ENCODE results near the gene ATF3. TPM values are rescaled to one million over a fixed set of nuclear protein-coding genes. Genes with fewer than 3 reads are reported as not detected.
A peak's percentile ranks its signal among the peaks of the same experiment; 100 is the strongest.

The ATF3 gene
- total RNA-seq, 2 donors from 2014 or later = 6.0 to 14.8 TPM

DNA sequence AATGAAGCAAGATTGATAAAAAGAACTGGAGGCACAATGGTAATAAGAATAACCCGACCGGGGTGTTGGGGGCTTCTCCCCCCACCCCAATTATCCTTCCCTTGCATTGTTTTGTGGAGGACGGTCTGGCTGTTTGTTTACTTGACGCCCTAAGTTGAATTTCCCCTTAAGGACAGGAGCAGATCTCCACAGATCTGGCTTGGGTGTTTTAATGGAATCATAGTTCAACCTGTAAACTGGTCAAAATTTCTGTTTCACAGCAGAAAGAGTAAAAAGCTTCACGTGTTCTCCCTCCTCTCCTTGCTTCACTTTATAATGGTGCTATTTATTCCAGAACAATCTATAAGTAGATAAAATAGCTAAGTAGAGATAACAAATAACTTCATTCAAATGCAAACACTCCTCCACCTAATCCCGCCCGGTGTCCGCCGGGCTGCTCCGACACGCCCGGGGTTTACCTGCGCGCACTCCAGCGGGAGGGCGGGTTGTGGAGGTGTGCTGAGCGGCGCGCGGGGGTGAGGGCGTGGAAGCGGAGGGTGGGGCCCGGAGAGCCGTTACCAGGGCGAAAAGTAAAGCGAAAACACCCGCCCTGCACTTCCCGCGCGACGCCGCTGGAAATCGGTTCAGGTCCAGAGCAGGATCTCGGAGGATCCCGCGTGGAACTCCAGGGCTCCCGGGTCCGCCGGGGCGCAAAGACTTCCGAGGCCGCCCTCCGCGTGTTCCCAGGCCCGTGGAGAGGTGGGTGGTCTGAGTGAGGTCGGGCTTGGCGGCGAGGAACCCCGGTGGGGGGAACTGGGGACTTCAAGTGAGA is 2.0 kb upstream of the ATF3 start:
- peaks cover 4% of the 10 kb centered on the region for H3K4me1 ChIP-seq (replicated peaks)

GRCh38 chr1:212607206-212607912 is 1.2 kb upstream of the ATF3 start:
- WGBS = 2% methylated on average over 34 of the region's 34 CpGs
- Histone ChIP-seq H3K9me3 (no peaks in the 10 kb centered on the region), H3K4me3 (peak overlapping the region; percentile 49 to 72), H3K27ac (peak overlapping the region; percentile 89 to 99), H3K4me1 (replicated peaks) (peaks cover 4% of the 10 kb centered on the region), H3K36me3 (no peaks in the 10 kb centered on the region), H3K27me3 (replicated peaks; ENCODE audit: insufficient read depth) (no peaks in the 10 kb centered on the region)
- intact Hi-C loops (cut with DNase I) = loop anchor here (1.0 to 5.0 kb wide), 2 partner anchors 48 to 130 kb away; no protein-coding TSS in a partner anchor
- peak; percentile 23 for DNase-seq (ENCODE audit: low spot score)
- no peak for TF ChIP-seq POLR2A (IDR thresholded peaks at IDR 0.05)
- TF ChIP-seq POLR2AphosphoS5 (IDR thresholded peaks at IDR 0.05) = no peak
- TF ChIP-seq, protein P1, sequence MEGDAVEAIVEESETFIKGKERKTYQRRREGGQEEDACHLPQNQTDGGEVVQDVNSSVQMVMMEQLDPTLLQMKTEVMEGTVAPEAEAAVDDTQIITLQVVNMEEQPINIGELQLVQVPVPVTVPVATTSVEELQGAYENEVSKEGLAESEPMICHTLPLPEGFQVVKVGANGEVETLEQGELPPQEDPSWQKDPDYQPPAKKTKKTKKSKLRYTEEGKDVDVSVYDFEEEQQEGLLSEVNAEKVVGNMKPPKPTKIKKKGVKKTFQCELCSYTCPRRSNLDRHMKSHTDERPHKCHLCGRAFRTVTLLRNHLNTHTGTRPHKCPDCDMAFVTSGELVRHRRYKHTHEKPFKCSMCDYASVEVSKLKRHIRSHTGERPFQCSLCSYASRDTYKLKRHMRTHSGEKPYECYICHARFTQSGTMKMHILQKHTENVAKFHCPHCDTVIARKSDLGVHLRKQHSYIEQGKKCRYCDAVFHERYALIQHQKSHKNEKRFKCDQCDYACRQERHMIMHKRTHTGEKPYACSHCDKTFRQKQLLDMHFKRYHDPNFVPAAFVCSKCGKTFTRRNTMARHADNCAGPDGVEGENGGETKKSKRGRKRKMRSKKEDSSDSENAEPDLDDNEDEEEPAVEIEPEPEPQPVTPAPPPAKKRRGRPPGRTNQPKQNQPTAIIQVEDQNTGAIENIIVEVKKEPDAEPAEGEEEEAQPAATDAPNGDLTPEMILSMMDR (IDR thresholded peaks at IDR 0.05) = no peak

More for the DNA sequence above, 2.0 kb upstream of the ATF3 start:
- WGBS = 2% methylated on average over 32 of the region's 49 CpGs
- peak overlapping the region; percentile 49 to 72 for H3K4me3 ChIP-seq
- intact Hi-C loops (cut with DNase I) = loop anchor here (1.0 to 5.0 kb wide), 2 partner anchors 47 to 129 kb away; no protein-coding TSS in a partner anchor
- TF ChIP-seq POLR2AphosphoS5 (IDR thresholded peaks at IDR 0.05) (peak; percentile 83), POLR2A (IDR thresholded peaks at IDR 0.05) (peak; percentile 85)
- TF ChIP-seq, protein P1 (IDR thresholded peaks at IDR 0.05) = peak in 2 of 4 experiments; percentile 39 to 43
- peak overlapping the region; percentile 89 to 99 for H3K27ac ChIP-seq
- peak; percentile 82 for DNase-seq (ENCODE audit: low spot score)
- H3K36me3 ChIP-seq = no peaks in the 10 kb centered on the region
- no peaks in the 10 kb centered on the region for H3K27me3 ChIP-seq (replicated peaks; ENCODE audit: insufficient read depth)
- H3K9me3 ChIP-seq = no peaks in the 10 kb centered on the region

DNA sequence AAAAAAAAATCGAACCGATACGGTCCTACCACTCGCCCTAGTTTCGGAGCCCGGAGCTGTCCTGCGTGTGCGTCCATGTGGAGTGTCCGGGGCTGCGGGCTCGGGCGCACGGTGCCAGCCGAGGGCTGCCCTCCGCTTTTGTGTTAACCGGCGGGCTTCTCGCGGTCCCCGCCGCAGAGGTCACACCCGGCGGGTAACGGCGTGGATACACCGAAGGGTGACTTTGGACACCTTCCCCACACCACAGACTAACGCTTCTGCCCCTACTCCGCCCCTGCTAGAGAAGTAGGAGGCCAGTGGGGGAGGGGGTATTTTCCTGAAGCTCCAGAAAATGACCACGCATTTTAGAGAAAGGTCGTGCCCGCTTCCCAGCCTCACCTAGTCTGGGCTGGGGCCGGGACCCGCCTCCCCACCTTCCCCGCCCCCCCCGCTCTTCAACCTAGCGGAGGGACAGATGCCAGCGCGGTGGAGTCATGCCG is 609 bp upstream of the ATF3 start:
- under 1% methylated on average over 32 of the region's 39 CpGs for WGBS
- Histone ChIP-seq H3K4me3 (peak overlapping the region; percentile 49 to 72), H3K27me3 (replicated peaks; ENCODE audit: insufficient read depth) (no peaks in the 10 kb centered on the region), H3K4me1 (replicated peaks) (peaks cover 4% of the 10 kb centered on the region), H3K36me3 (no peaks in the 10 kb centered on the region), H3K9me3 (no peaks in the 10 kb centered on the region), H3K27ac (peak overlapping the region; percentile 89 to 99)
- TF ChIP-seq POLR2A (IDR thresholded peaks at IDR 0.05) (peak; percentile 71), POLR2AphosphoS5 (IDR thresholded peaks at IDR 0.05) (no peak)
- TF ChIP-seq, protein P1 (IDR thresholded peaks at IDR 0.05) = no peak
- no peak for DNase-seq (ENCODE audit: low spot score)
- intact Hi-C loops (cut with DNase I) = loop anchor here (1.0 to 5.0 kb wide), 2 partner anchors 49 to 131 kb away; no protein-coding TSS in a partner anchor

DNA sequence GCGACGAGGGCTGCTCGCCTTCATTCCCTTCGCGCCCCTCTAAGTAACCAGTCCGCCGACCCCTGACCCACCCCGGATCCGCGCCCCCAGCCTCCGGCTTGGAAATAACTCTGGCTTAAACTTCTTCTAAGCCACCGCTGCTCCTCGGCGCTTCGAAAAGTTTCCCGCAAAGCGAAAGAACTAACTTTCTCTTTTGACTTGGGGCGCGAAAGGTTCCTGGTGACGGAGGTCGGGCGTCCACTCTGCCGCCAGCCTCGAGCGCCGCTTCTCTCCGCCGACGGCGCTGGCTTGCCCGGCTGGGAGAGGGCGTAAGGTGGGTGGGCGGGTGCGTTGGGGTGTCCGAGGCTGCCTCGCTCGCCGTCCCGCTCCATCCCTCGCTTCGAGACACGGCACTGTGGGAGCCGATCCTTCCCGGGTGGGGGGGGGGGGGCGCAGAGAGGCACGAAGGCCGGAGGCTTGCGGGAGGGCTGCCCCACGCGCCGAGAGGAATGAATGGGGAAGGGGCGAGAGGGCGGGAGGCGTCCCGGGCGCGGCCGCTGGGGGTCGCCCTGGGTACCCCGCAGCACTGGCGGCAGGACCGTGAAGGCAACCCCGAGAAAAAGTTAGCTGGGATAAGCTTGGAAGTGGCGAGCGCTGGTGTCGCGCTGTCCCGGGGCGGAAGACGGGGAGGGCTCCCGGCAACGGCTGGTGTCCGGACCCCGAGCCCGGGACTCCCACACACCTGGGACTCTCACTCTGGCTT is 569 bp downstream of the ATF3 start:
- H3K27ac ChIP-seq = peak overlapping the region; percentile 97 to 99
- no peaks in the 10 kb centered on the region for H3K27me3 ChIP-seq (replicated peaks; ENCODE audit: insufficient read depth)
- WGBS = under 1% methylated on average over 34 of the region's 75 CpGs
- TF ChIP-seq POLR2AphosphoS5 (IDR thresholded peaks at IDR 0.05) (peak; percentile 1), POLR2A (IDR thresholded peaks at IDR 0.05) (peak; percentile 15)
- TF ChIP-seq, protein P1 (IDR thresholded peaks at IDR 0.05) = peak in 3 of 4 experiments; percentile 24 to 50 (median 50)
- H3K4me3 ChIP-seq = peak overlapping the region; percentile 49 to 72
- no peaks in the 10 kb centered on the region for H3K36me3 ChIP-seq
- no peaks in the 10 kb centered on the region for H3K9me3 ChIP-seq
- peak; percentile 33 for DNase-seq (ENCODE audit: low spot score)
- peaks cover 4% of the 10 kb centered on the region for H3K4me1 ChIP-seq (replicated peaks)
- intact Hi-C loops (cut with DNase I) = loop anchor here (5.0 kb wide), 1 partner anchor 132 kb away; no protein-coding TSS in a partner anchor
